Body of pancreas (tissue), 4 donors: ENCODE measurements around the gene BMP7. TPM values are rescaled to one million over a fixed set of nuclear protein-coding genes. Genes with fewer than 3 reads are reported as not detected.

ENCODE experiments used
- ATAC-seq: fragments of 150-250 bp; one replicate; pipeline ENCODE4 v1.9.1; 2016
- DNase-seq, 4 donors: peaks; one replicate each; pipeline ENCODE4 v3.0.0-alpha.2; 2019
- H3K27ac ChIP-seq, 4 donors: fragments of 200-600 bp; sonication (generic); 1 replicate in 3 of 4; 2 replicates in 1 of 4; pipeline versions ENCODE4 v1.5.1 to v1.6.1; 2016 to 2019; ENCODE audit warnings: mild to moderate bottlenecking in 1 of 4, mixed read lengths in 1 of 4, moderate library complexity in 1 of 4
- H3K27me3 ChIP-seq, 2 donors: fragments of 200-600 bp; sonication (generic); one replicate each; pipeline ENCODE4 v1.6.0; 2016; ENCODE audit warnings: mild to moderate bottlenecking in 1 of 2
- H3K36me3 ChIP-seq, 2 donors: fragments of 200-600 bp; sonication (generic); replicated peaks in 1 of 2; 2 replicates each; pipeline ENCODE4 v1.5.1; 2016; ENCODE audit warnings: low read depth in 2 of 2; ENCODE audit not compliant: insufficient read depth in 1 of 2
- H3K4me1 ChIP-seq: fragments of 200-600 bp; sonication (generic); one replicate; pipeline ENCODE4 v1.6.0; 2016
- H3K4me3 ChIP-seq, 2 donors: fragments of 200-600 bp; sonication (generic); 1 replicate in 1 of 2; 2 replicates in 1 of 2; pipeline ENCODE4 v1.5.1; 2016 to 2019
- H3K9me3 ChIP-seq, 3 donors: fragments of 200-600 bp; sonication (generic); 1 replicate in 2 of 3; 2 replicates in 1 of 3; pipeline ENCODE4 v1.5.1; 2016
- POLR2A ChIP-seq, 3 donors: fragments of 450-650 bp; IDR thresholded peaks; one replicate each; pipeline ENCODE4 v1.6.1; 2016; ENCODE audit warnings: antibody characterized with exemption in 3 of 3, mild to moderate bottlenecking in 2 of 3
- WGBS, 2 donors: methylation state at CpG; one replicate each; pipeline ENCODE4 v1.1.5; 2017; 5-methylcytosine and 5-hydroxymethylcytosine counted together
- intact Hi-C: fragments of 100-400 bp; cut with DNase I; formaldehyde crosslinking; loops from one replicate; pipeline ENCODE4 v1.15.1; 2023
- total RNA-seq, 2 donors: library from RNA; depleted of rRNA; stranded (reverse); fragments of >200 nt; gene quantifications; one replicate each; pipeline ENCODE4 v1.1.0, GENCODE V29; 2016
- TF ChIP-seq, protein P1 (sequence below), 7 experiments: fragments of 450-650 bp in 4 of 7; fragments of 200-600 bp in 3 of 7; sonication (generic) in 3 of 7; IDR thresholded peaks; one replicate each; pipeline ENCODE4 v1.5.1; 2016 to 2019; ENCODE audit warnings: antibody characterized with exemption in 7 of 7

The BMP7 gene
- total RNA-seq, 2 donors from 2014 or later, result 4.2 TPM; not detected in 1

DNA sequence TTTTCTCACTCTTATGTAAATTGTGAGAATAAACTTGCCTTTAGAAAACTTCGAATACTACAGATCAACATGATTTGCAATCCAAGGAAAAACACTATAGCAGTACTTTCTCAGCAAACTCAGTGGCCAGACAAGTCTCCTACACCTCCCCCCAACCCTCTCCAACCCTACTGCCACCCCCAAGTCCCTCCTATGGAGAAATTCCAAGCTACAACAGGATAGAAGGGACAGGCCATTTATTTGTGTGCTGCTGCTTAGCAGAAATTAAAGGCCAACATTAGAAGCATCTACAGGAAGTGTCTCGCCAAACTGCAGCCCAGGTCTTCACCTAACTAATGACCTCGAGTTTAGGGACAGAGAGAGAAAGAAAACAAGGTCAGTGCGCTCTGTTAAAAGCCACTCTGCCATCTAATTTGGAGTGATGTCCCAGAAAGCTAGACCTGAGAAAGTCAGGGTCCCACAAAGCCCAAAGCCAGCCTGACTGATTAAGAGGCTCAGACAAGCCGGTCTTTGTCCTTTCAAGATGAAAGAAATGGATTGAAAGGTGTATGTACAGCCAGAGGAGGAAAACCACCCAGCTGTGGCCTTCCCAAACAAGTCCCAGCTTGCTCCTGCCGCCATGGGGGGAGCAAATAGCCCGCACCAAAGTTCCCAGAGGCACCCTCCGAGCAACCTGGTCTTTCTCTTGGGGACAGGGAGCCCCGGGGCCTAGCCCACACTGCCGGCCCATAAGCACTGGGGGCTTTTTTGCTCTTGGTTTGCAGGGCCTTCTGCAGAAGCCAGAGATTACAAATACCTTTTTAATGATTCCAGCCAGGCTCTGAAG lies 3.4 kb downstream of the BMP7 start:
- H3K27me3 ChIP-seq, result peaks cover 0 to 39% of the 10 kb centered on the region in 2 donors
- ATAC-seq (no peak), DNase-seq (no peak)
- no peak overlapping the region for H3K27ac ChIP-seq
- H3K4me1 ChIP-seq, result peaks cover 32% of the 10 kb centered on the region
- no peaks in the 10 kb centered on the region for H3K9me3 ChIP-seq
- TF ChIP-seq POLR2A (IDR thresholded peaks at IDR 0.05), result no peak
- TF ChIP-seq, protein P1, sequence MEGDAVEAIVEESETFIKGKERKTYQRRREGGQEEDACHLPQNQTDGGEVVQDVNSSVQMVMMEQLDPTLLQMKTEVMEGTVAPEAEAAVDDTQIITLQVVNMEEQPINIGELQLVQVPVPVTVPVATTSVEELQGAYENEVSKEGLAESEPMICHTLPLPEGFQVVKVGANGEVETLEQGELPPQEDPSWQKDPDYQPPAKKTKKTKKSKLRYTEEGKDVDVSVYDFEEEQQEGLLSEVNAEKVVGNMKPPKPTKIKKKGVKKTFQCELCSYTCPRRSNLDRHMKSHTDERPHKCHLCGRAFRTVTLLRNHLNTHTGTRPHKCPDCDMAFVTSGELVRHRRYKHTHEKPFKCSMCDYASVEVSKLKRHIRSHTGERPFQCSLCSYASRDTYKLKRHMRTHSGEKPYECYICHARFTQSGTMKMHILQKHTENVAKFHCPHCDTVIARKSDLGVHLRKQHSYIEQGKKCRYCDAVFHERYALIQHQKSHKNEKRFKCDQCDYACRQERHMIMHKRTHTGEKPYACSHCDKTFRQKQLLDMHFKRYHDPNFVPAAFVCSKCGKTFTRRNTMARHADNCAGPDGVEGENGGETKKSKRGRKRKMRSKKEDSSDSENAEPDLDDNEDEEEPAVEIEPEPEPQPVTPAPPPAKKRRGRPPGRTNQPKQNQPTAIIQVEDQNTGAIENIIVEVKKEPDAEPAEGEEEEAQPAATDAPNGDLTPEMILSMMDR (IDR thresholded peaks at IDR 0.05), result no peak
- WGBS, 2 donors, result 56 to 75% methylated on average over 9 to 10 of the region's 10 CpGs
- intact Hi-C loops, result no loop called here
- no peak overlapping the region for H3K4me3 ChIP-seq
- no peaks in the 10 kb centered on the region for H3K36me3 ChIP-seq

DNA sequence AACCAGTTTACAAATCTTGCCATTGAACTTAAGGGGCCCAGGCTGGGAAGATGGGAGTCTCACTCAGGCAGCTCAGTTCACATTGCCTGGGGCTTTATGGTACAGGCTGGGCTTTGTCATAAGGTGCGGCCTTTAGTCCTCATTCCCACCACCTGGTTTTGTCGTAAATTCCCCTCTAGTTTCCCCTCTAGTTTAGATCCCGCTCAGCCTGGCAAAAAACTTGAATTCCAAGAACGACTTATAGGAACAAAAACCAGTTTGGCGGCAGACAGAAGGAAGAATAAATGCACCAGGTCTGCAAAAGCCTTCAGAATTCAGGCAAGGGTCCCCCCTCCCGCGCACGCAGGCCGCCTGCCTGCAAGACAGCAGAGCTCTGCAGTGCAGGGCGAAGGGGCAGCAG lies 4.1 kb downstream of the BMP7 start:
- H3K27ac ChIP-seq, result no peak overlapping the region
- TF ChIP-seq POLR2A (IDR thresholded peaks at IDR 0.05), result no peak
- TF ChIP-seq, protein P1 (IDR thresholded peaks at IDR 0.05), result no peak
- intact Hi-C loops, result no loop called here
- peaks cover 0 to 39% of the 10 kb centered on the region in 2 donors for H3K27me3 ChIP-seq
- H3K9me3 ChIP-seq, result no peaks in the 10 kb centered on the region
- no peak overlapping the region for H3K4me3 ChIP-seq
- H3K36me3 ChIP-seq, result no peaks in the 10 kb centered on the region
- H3K4me1 ChIP-seq, result peaks cover 32% of the 10 kb centered on the region
- DNase-seq (no peak), ATAC-seq (no peak)
- WGBS, 2 donors, result 82 to 88% methylated on average over 10 of the region's 10 CpGs

DNA sequence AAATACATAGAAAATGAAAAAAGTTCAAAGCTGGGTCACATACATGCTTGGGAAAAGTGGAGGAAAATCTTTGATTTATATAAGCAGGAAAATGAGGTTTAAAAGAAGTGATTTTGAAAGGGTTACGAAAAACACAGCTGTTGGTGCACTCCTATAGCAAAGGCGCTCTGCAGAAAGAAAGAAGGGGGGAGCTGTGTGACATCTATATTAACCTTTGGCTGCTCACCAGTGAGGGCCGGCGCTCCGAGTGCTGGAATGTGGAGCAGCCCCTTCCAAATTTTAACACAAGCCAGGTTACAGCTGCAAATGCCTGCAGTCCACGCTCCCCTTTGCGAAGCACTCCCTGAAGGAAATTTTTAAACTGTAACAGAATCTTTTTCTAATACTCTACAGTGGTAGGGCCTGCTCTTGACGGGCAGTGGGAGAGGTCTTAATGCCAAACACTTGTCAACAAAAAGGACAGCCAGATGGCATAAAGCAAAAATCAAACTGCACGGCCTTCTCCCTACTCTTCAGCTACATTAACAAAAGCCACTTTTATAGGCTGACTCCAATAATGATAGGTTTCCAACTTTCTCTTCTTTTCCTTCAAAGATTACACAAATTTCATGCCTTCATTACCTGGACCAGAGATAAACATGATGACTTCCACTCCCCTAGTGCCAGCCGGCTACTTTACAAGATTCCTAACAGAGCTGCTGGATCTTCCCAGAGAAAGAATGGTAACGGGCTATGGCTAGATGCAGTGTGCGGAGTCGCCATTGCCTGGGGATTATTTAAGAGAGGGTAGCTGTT lies 4.8 kb downstream of the BMP7 start:
- no peak overlapping the region for H3K4me3 ChIP-seq
- DNase-seq (no peak), ATAC-seq (no peak)
- H3K36me3 ChIP-seq, result no peaks in the 10 kb centered on the region
- H3K9me3 ChIP-seq, result no peaks in the 10 kb centered on the region
- peaks cover 0 to 39% of the 10 kb centered on the region in 2 donors for H3K27me3 ChIP-seq
- H3K4me1 ChIP-seq, result peaks cover 32% of the 10 kb centered on the region
- H3K27ac ChIP-seq, result no peak overlapping the region
- intact Hi-C loops, result no loop called here
- no peak for TF ChIP-seq POLR2A (IDR thresholded peaks at IDR 0.05)
- TF ChIP-seq, protein P1 (IDR thresholded peaks at IDR 0.05), result no peak
- WGBS, 2 donors, result 73 to 80% methylated on average over 13 of the region's 13 CpGs

DNA sequence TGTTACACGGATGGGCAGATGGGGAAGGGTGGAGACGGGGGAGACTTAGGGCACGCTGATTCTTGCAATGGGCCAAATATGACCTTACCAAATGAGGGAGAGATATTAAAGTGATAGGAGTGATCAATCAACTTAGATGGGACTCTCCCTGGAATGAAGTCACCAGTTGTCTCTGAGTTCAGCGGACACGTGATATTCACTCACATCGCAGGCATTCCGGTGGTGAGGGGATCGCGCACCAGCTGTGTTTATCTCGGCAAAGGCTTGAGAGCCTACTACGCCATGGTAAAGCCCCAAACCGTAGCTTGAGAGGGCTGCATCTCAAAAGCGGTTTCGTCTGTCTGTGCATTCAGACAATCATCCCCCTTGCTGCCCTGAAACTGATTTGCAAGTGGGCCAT lies 5.5 kb downstream of the BMP7 start:
- TF ChIP-seq POLR2A (IDR thresholded peaks at IDR 0.05), result no peak
- TF ChIP-seq, protein P1 (IDR thresholded peaks at IDR 0.05), result no peak
- intact Hi-C loops, result no loop called here
- Histone ChIP-seq H3K27me3 (peaks cover 0 to 32% of the 10 kb centered on the region in 2 donors), H3K36me3 (no peaks in the 10 kb centered on the region), H3K4me3 (no peak overlapping the region), H3K27ac (no peak overlapping the region), H3K9me3 (no peaks in the 10 kb centered on the region), H3K4me1 (peaks cover 24% of the 10 kb centered on the region)
- WGBS, 2 donors, result 48 to 54% methylated on average over 13 to 14 of the region's 14 CpGs
- no peak for ATAC-seq
- no peak for DNase-seq
